ENCODE data around the gene ZNF850.

ZNF850 gene

GRCh38 chr19:36819130-36819630, 46.6 kb upstream of the ZNF850 start (continued):
- TF ChIP-seq, protein P1, sequence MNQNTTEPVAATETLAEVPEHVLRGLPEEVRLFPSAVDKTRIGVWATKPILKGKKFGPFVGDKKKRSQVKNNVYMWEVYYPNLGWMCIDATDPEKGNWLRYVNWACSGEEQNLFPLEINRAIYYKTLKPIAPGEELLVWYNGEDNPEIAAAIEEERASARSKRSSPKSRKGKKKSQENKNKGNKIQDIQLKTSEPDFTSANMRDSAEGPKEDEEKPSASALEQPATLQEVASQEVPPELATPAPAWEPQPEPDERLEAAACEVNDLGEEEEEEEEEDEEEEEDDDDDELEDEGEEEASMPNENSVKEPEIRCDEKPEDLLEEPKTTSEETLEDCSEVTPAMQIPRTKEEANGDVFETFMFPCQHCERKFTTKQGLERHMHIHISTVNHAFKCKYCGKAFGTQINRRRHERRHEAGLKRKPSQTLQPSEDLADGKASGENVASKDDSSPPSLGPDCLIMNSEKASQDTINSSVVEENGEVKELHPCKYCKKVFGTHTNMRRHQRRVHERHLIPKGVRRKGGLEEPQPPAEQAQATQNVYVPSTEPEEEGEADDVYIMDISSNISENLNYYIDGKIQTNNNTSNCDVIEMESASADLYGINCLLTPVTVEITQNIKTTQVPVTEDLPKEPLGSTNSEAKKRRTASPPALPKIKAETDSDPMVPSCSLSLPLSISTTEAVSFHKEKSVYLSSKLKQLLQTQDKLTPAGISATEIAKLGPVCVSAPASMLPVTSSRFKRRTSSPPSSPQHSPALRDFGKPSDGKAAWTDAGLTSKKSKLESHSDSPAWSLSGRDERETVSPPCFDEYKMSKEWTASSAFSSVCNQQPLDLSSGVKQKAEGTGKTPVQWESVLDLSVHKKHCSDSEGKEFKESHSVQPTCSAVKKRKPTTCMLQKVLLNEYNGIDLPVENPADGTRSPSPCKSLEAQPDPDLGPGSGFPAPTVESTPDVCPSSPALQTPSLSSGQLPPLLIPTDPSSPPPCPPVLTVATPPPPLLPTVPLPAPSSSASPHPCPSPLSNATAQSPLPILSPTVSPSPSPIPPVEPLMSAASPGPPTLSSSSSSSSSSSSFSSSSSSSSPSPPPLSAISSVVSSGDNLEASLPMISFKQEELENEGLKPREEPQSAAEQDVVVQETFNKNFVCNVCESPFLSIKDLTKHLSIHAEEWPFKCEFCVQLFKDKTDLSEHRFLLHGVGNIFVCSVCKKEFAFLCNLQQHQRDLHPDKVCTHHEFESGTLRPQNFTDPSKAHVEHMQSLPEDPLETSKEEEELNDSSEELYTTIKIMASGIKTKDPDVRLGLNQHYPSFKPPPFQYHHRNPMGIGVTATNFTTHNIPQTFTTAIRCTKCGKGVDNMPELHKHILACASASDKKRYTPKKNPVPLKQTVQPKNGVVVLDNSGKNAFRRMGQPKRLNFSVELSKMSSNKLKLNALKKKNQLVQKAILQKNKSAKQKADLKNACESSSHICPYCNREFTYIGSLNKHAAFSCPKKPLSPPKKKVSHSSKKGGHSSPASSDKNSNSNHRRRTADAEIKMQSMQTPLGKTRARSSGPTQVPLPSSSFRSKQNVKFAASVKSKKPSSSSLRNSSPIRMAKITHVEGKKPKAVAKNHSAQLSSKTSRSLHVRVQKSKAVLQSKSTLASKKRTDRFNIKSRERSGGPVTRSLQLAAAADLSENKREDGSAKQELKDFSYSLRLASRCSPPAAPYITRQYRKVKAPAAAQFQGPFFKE (tag by site-specific recombination; IDR thresholded peaks at IDR 0.05; ENCODE audit: borderline replicate concordance) = no peak
- TF ChIP-seq ZNF37A (tag by site-specific recombination; IDR thresholded peaks at IDR 0.05) = 0 out of 2 replicates have a peak, but pooled peaks have one; percentile 31
- TF ChIP-seq ZNF350 (tag by site-specific recombination; IDR thresholded peaks at IDR 0.05) = 0 out of 2 replicates have a peak, but pooled peaks have one; percentile 14
- TF ChIP-seq ZBTB20 (tag by site-specific recombination; IDR thresholded peaks at IDR 0.05) = no peak
- no peak for TF ChIP-seq ZNF530 (tag by site-specific recombination; IDR thresholded peaks at IDR 0.05; ENCODE audit: low read depth)
- TF ChIP-seq ZNF140 (tag by site-specific recombination; IDR thresholded peaks at IDR 0.05) = no peak
- no peak for TF ChIP-seq ZNF76 (tag by site-specific recombination; IDR thresholded peaks at IDR 0.05; ENCODE audit: borderline replicate concordance, low read depth)
- TF ChIP-seq ZNF280C (tag by site-specific recombination; IDR thresholded peaks at IDR 0.05) = no peak
- no peak for TF ChIP-seq HOXC10 (CRISPR knock-in tag; IDR thresholded peaks at IDR 0.05)
- TF ChIP-seq ZNF169 (tag by site-specific recombination; IDR thresholded peaks at IDR 0.05) = no peak
- TF ChIP-seq ZFP37 (tag by site-specific recombination; IDR thresholded peaks at IDR 0.05) = no peak
- TF ChIP-seq ZNF785 (tag by site-specific recombination; IDR thresholded peaks at IDR 0.05) = no peak
- TF ChIP-seq KLF8 (tag by site-specific recombination; IDR thresholded peaks at IDR 0.05) = no peak
- TF ChIP-seq ZNF610 (tag by site-specific recombination; IDR thresholded peaks at IDR 0.05; ENCODE audit: borderline replicate concordance) = 0 out of 2 replicates have a peak, but pooled peaks have one; percentile 34
- TF ChIP-seq, protein P2, sequence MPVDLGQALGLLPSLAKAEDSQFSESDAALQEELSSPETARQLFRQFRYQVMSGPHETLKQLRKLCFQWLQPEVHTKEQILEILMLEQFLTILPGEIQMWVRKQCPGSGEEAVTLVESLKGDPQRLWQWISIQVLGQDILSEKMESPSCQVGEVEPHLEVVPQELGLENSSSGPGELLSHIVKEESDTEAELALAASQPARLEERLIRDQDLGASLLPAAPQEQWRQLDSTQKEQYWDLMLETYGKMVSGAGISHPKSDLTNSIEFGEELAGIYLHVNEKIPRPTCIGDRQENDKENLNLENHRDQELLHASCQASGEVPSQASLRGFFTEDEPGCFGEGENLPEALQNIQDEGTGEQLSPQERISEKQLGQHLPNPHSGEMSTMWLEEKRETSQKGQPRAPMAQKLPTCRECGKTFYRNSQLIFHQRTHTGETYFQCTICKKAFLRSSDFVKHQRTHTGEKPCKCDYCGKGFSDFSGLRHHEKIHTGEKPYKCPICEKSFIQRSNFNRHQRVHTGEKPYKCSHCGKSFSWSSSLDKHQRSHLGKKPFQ (tag by site-specific recombination; IDR thresholded peaks at IDR 0.05) = peak; percentile 63; the same call in 1 of the 2 replicates
- no peak for TF ChIP-seq ZNF521 (tag by site-specific recombination; IDR thresholded peaks at IDR 0.05)
- peak; percentile 54; the same call in 1 of the 2 replicates for TF ChIP-seq ZNF544 (tag by site-specific recombination; IDR thresholded peaks at IDR 0.05)
- no peak for TF ChIP-seq MZF1 (tag by site-specific recombination; IDR thresholded peaks at IDR 0.05; ENCODE audit: borderline replicate concordance)
- TF ChIP-seq, protein P3, sequence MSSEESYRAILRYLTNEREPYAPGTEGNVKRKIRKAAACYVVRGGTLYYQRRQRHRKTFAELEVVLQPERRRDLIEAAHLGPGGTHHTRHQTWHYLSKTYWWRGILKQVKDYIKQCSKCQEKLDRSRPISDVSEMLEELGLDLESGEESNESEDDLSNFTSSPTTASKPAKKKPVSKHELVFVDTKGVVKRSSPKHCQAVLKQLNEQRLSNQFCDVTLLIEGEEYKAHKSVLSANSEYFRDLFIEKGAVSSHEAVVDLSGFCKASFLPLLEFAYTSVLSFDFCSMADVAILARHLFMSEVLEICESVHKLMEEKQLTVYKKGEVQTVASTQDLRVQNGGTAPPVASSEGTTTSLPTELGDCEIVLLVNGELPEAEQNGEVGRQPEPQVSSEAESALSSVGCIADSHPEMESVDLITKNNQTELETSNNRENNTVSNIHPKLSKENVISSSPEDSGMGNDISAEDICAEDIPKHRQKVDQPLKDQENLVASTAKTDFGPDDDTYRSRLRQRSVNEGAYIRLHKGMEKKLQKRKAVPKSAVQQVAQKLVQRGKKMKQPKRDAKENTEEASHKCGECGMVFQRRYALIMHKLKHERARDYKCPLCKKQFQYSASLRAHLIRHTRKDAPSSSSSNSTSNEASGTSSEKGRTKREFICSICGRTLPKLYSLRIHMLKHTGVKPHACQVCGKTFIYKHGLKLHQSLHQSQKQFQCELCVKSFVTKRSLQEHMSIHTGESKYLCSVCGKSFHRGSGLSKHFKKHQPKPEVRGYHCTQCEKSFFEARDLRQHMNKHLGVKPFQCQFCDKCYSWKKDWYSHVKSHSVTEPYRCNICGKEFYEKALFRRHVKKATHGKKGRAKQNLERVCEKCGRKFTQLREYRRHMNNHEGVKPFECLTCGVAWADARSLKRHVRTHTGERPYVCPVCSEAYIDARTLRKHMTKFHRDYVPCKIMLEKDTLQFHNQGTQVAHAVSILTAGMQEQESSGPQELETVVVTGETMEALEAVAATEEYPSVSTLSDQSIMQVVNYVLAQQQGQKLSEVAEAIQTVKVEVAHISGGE (tag by site-specific recombination; conservative IDR thresholded peaks at IDR 0.05; ENCODE audit: low read depth) = no peak
- TF ChIP-seq ZBTB6 (tag by site-specific recombination; IDR thresholded peaks at IDR 0.05) = no peak
- TF ChIP-seq ZNF571 (tag by site-specific recombination; IDR thresholded peaks at IDR 0.05) = no peak

All from HEK293 (cell line).